GM12878 (cell line): ENCODE data around the gene CD96. TPM values are rescaled to one million over a fixed set of nuclear protein-coding genes. Genes with fewer than 3 reads are reported as not detected.

Experiments used
- ATAC-seq: fragments of 200-7000 bp; cut with Tn5 transposase; 3 replicates; pipeline ENCODE4 v1.9.1; 2020; ENCODE audit warnings: mild to moderate bottlenecking, moderate library complexity
- BruUV-seq: library from RNA; stranded (reverse); fragments of 400-500 nt; replicated peaks from 2 replicates; lab custom pipeline; 2021; lab: Mats Ljungman, UMichigan
- CTCF ChIA-PET: fragments of 300-600 bp; sonication (Branson Sonifier 250); formaldehyde crosslinking; extraction: SDS; loops from one replicate; lab custom pipeline; 2021; ENCODE audit warnings: inconsistent platforms; lab: Yijun Ruan, JAX
- POLR2A ChIA-PET: fragments of 350-600 bp; formaldehyde crosslinking; extraction: SDS; loops from one replicate; lab custom pipeline; 2021; ENCODE audit warnings: inconsistent platforms; lab: Charles Lee
- RAD21 ChIA-PET: fragments of 300-600 bp; sonication (Branson Sonifier 250); formaldehyde crosslinking; loops from one replicate; lab custom pipeline; 2023; ENCODE audit warnings: antibody characterized with exemption; ENCODE audit not compliant: unreplicated experiment; lab: Charles Lee
- SMC1A ChIA-PET: fragments of 300-600 bp; sonication (Branson Sonifier 250); formaldehyde crosslinking; loops from one replicate; lab custom pipeline; 2023; ENCODE audit not compliant: unreplicated experiment, uncharacterized antibody; lab: Charles Lee
- DNase-seq: peaks from one replicate; pipeline ENCODE4 v3.0.0-alpha.2; 2011; ENCODE audit warnings: low read depth, low spot score
- FAIRE-seq: peaks from 3 replicates; lab custom pipeline; 2011; peaks lifted over from hg19 to GRCh38; lab: Jason Lieb, UNC
- H2AFZ ChIP-seq: 2 replicates; pipeline ENCODE4 v1.6.0; 2011; ENCODE audit warnings: low read depth, low read length, control low read depth; ENCODE audit not compliant: control insufficient read depth
- H3K27ac ChIP-seq: 2 replicates; pipeline ENCODE4 v1.5.1; 2011; ENCODE audit warnings: control low read depth; ENCODE audit not compliant: control insufficient read depth, insufficient read depth
- H3K27me3 ChIP-seq, 2 experiments: replicated peaks in 1 of 2; 2 replicates each; pipeline versions ENCODE4 v1.6.0 to v1.6.1; 2011; ENCODE audit warnings: low read length in 1 of 2; ENCODE audit not compliant: control insufficient read depth in 2 of 2, insufficient read depth in 2 of 2
- H3K36me3 ChIP-seq, 2 experiments: 2 replicates each; pipeline ENCODE4 v1.5.1; 2011; ENCODE audit warnings: low read length in 1 of 2; ENCODE audit not compliant: control insufficient read depth in 2 of 2, insufficient read depth in 2 of 2
- H3K4me1 ChIP-seq: 2 replicates; pipeline ENCODE4 v1.6.1; 2011; ENCODE audit warnings: mild to moderate bottlenecking, low read length, moderate library complexity, mixed read lengths; ENCODE audit not compliant: control insufficient read depth, insufficient read depth
- H3K4me2 ChIP-seq: 2 replicates; pipeline ENCODE4 v1.6.0; 2011; ENCODE audit warnings: control low read depth; ENCODE audit not compliant: control insufficient read depth, insufficient read depth
- H3K4me3 ChIP-seq: fragments of 200-600 bp; sonication (generic); 2 replicates; pipeline ENCODE4 v1.5.1; 2016
- H3K79me2 ChIP-seq: 2 replicates; pipeline ENCODE4 v1.6.0; 2011; ENCODE audit warnings: low read length; ENCODE audit not compliant: control insufficient read depth, insufficient read depth
- H3K9ac ChIP-seq: 2 replicates; pipeline ENCODE4 v1.8.0; 2011; ENCODE audit warnings: low read length, control low read depth, mixed read lengths; ENCODE audit not compliant: control insufficient read depth, insufficient read depth
- H3K9me3 ChIP-seq: replicated peaks from 3 replicates; pipeline ENCODE4 v1.5.1; 2011; ENCODE audit warnings: mild to moderate bottlenecking, low read length; ENCODE audit not compliant: control insufficient read depth, insufficient read depth
- H4K20me1 ChIP-seq: 2 replicates; pipeline ENCODE4 v1.6.0; 2011; ENCODE audit not compliant: control insufficient read depth, insufficient read depth
- ATF7 ChIP-seq: fragments of 450-650 bp; IDR thresholded peaks from 2 replicates; pipeline ENCODE4 v1.6.1; 2016; ENCODE audit warnings: low read depth, mild to moderate bottlenecking
- BMI1 ChIP-seq: fragments of 450-650 bp; IDR thresholded peaks from 2 replicates; pipeline ENCODE4 v1.6.1; 2016; ENCODE audit warnings: mild to moderate bottlenecking, moderate library complexity, borderline replicate concordance
- CHD4 ChIP-seq: fragments of 200-600 bp; sonication (generic); IDR thresholded peaks from 2 replicates; pipeline ENCODE4 v1.6.1; 2016; ENCODE audit warnings: mild to moderate bottlenecking
- CREM ChIP-seq: IDR thresholded peaks from 2 replicates; pipeline ENCODE4 v1.6.1; 2014; ENCODE audit warnings: antibody characterized with exemption, low read depth
- DPF2 ChIP-seq: fragments of 450-650 bp; IDR thresholded peaks from 2 replicates; pipeline ENCODE4 v1.6.1; 2017; ENCODE audit warnings: mild to moderate bottlenecking
- E2F4 ChIP-seq: IDR thresholded peaks from 2 replicates; pipeline ENCODE4 v1.6.1; 2012; ENCODE audit warnings: low read depth, low read length, improper control_type of control experiment
- FOXK2 ChIP-seq: fragments of 450-650 bp; IDR thresholded peaks from 2 replicates; pipeline ENCODE4 v1.6.1; 2017; ENCODE audit warnings: mild to moderate bottlenecking, moderate library complexity
- IRF3 ChIP-seq: fragments of 450-650 bp; IDR thresholded peaks from 2 replicates; pipeline ENCODE4 v1.6.1; 2014; ENCODE audit warnings: mild to moderate bottlenecking
- MAX ChIP-seq: IDR thresholded peaks from 2 replicates; pipeline ENCODE4 v1.6.1; 2012; ENCODE audit warnings: low read depth, low read length, improper control_type of control experiment
- MEF2A ChIP-seq: IDR thresholded peaks from 2 replicates; pipeline ENCODE4 v1.6.1; 2011; ENCODE audit warnings: low read depth, mild to moderate bottlenecking, low read length, moderate library complexity; ENCODE audit not compliant: insufficient read depth
- NFXL1 ChIP-seq: fragments of 450-650 bp; IDR thresholded peaks from 2 replicates; pipeline ENCODE4 v1.6.1; 2017; ENCODE audit warnings: antibody characterized with exemption, mild to moderate bottlenecking, borderline replicate concordance
- SMAD5 ChIP-seq: IDR thresholded peaks from 2 replicates; pipeline ENCODE4 v1.6.1; 2016; ENCODE audit warnings: antibody characterized with exemption, low read depth
- SP1 ChIP-seq: IDR thresholded peaks from one replicate; pipeline ENCODE4 v1.6.1; 2011; ENCODE audit warnings: low read depth, low read length
- TCF3 ChIP-seq: IDR thresholded peaks from 2 replicates; pipeline ENCODE4 v1.6.1; 2012; ENCODE audit warnings: low read depth, mild to moderate bottlenecking, low read length, borderline replicate concordance; ENCODE audit not compliant: insufficient read depth
- TCF7 ChIP-seq: IDR thresholded peaks from 2 replicates; pipeline ENCODE4 v1.6.1; 2014; ENCODE audit warnings: antibody characterized with exemption, borderline replicate concordance
- ZNF384 ChIP-seq: IDR thresholded peaks from 2 replicates; pipeline ENCODE4 v1.6.1; 2012; ENCODE audit warnings: low read depth, mild to moderate bottlenecking, low read length, improper control_type of control experiment, borderline replicate concordance
- in situ Hi-C: fragments of 300-500 bp; cut with MboI; formaldehyde crosslinking; loops from 9 replicates; pipeline ENCODE4 v1.14.3; 2018; ENCODE audit warnings: mixed read lengths
- intact Hi-C: fragments of 100-400 bp; cut with micrococcal nuclease; formaldehyde crosslinking; loops from one replicate; pipeline ENCODE4 v1.14.2; 2022; ENCODE audit not compliant: unreplicated experiment
- polyA plus RNA-seq, 11 experiments: library from polyadenylated mRNA; depleted of rRNA in 4 of 11; unstranded in 6 of 11; stranded (reverse) in 5 of 11; fragments of >200 nt; fragmentation: Nextera tagmentation in 4 of 11; fragmentation: Illumina TruSeq in 1 of 11; extraction: Ambion mirVana in 4 of 11; extraction: Trizol in 1 of 11; gene quantifications; 1 replicate in 1 of 11; 2 replicates in 10 of 11; pipeline versions ENCODE4 v1.2.1 to v1.2.3, GENCODE V29; 2011 to 2016; ENCODE audit warnings: inconsistent platforms in 2 of 11, missing spikeins in 2 of 11, low read depth in 1 of 11
- total RNA-seq, 4 experiments: library from RNA; depleted of rRNA in 3 of 4; stranded (reverse); fragments of >200 nt in 3 of 4; fragmentation: Illumina TruSeq in 1 of 4; extraction: Trizol in 1 of 4; gene quantifications; 2 replicates each; pipeline versions ENCODE4 v1.2.1 to v1.2.3, GENCODE V29; 2013 to 2021
- TF ChIP-seq, protein P1 (sequence below): fragments of 450-650 bp; conservative IDR thresholded peaks from 2 replicates; pipeline ENCODE4 v1.6.1; 2017; ENCODE audit warnings: mild to moderate bottlenecking, moderate library complexity
- TF ChIP-seq, protein P2 (sequence below): IDR thresholded peaks from 2 replicates; pipeline ENCODE4 v1.6.1; 2011; ENCODE audit warnings: low read depth, mild to moderate bottlenecking, low read length, moderate library complexity, borderline replicate concordance; ENCODE audit errors: extremely low read depth

The CD96 gene
- total and polyA plus RNA-seq, 10 of the 15 experiments (the other 5 are each of a cell fraction or from before 2014, with no cell fraction given): 0.13 to 10.1 (median 0.47) TPM

DNA sequence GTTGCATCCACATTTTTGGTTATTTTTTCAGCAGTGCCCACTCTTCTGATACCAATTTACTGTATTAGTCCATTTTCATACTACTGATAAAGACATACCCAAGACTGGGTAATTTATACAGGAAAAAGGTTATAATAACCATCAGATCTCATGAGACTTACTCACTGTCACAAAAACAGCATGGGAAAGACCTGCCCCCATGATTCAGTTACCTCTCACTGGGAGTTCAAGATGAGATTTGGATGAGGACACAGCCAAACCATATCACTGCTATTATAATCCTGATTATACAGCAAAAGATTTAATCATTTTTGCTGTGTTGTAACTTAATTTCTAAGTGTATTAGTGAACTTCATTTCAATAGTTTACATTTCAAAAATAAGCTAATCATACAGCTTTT, 46.5 kb downstream of the CD96 start:
- Histone ChIP-seq H3K27me3 (no peaks in the 10 kb centered on the region), H3K4me2 (no peak overlapping the region), H3K36me3 (no peaks in the 10 kb centered on the region), H2AFZ (no peak overlapping the region), H3K79me2 (no peaks in the 10 kb centered on the region), H3K4me1 (no peaks in the 10 kb centered on the region), H3K4me3 (no peak overlapping the region), H3K9me3 (no peaks in the 10 kb centered on the region), H3K27ac (no peak overlapping the region), H3K9ac (no peak overlapping the region)
- DNase-seq (no peak), FAIRE-seq (no peak), ATAC-seq (no peak)
- intact Hi-C loops (no loop called here), in situ Hi-C loops (no loop called here)
- CTCF ChIA-PET: interaction anchor here (1.0 kb wide), 1 partner anchor 17 kb away, joined by 6 read pairs; no protein-coding TSS in a partner anchor
- no TSS peak for BruUV-seq
- RAD21 ChIA-PET: interaction anchor here (2.2 kb wide), 1 partner anchor 10 kb away, joined by 12 read pairs; no protein-coding TSS in a partner anchor
- POLR2A ChIA-PET: no interaction called here
- TF ChIP-seq NFXL1 (no peak), SMAD5 (no peak), ATF7 (no peak), ZNF384 (no peak), FOXK2 (no peak), TCF7 (no peak), TCF3 (no peak), MAX (no peak), DPF2 (no peak), CHD4 (no peak), BMI1 (no peak), E2F4 (no peak), SP1 (no peak), IRF3 (no peak), CREM (no peak), MEF2A (no peak)
- TF ChIP-seq, protein P1, sequence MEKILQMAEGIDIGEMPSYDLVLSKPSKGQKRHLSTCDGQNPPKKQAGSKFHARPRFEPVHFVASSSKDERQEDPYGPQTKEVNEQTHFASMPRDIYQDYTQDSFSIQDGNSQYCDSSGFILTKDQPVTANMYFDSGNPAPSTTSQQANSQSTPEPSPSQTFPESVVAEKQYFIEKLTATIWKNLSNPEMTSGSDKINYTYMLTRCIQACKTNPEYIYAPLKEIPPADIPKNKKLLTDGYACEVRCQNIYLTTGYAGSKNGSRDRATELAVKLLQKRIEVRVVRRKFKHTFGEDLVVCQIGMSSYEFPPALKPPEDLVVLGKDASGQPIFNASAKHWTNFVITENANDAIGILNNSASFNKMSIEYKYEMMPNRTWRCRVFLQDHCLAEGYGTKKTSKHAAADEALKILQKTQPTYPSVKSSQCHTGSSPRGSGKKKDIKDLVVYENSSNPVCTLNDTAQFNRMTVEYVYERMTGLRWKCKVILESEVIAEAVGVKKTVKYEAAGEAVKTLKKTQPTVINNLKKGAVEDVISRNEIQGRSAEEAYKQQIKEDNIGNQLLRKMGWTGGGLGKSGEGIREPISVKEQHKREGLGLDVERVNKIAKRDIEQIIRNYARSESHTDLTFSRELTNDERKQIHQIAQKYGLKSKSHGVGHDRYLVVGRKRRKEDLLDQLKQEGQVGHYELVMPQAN: no peak
- TF ChIP-seq, protein P2, sequence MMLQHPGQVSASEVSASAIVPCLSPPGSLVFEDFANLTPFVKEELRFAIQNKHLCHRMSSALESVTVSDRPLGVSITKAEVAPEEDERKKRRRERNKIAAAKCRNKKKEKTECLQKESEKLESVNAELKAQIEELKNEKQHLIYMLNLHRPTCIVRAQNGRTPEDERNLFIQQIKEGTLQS: no peak
- TF ChIP-seq, all 136 proteins: peak for 0
- H4K20me1 ChIP-seq: no peaks in the 10 kb centered on the region
- SMC1A ChIA-PET: interaction anchor here (3.2 kb wide), 1 partner anchor 10 kb away, joined by 19 read pairs; no protein-coding TSS in a partner anchor
